H1 (cell line): Measurements from ENCODE around the gene NCAM1. TPM values are rescaled to one million over a fixed set of nuclear protein-coding genes. Genes with fewer than 3 reads are reported as not detected.

Experiments used
- ASH2L ChIP-seq: fragments of 200-600, 300-600 bp; sonication (generic); IDR thresholded peaks from one replicate; pipeline ENCODE4 v1.7.1; 2017; ENCODE audit warnings: low read length
- CBX5 ChIP-seq: fragments of 300-800, 300-1000 bp; sonication (generic); IDR thresholded peaks from 2 replicates; pipeline ENCODE4 v1.7.1; 2016; ENCODE audit warnings: antibody characterized with exemption, low read length, low read depth
- CHD7 ChIP-seq: fragments of 300-600 bp; sonication (generic); IDR thresholded peaks from 2 replicates; pipeline ENCODE4 v1.7.1; 2012; ENCODE audit warnings: low read length, moderate library complexity, mild to moderate bottlenecking, inconsistent platforms; ENCODE audit not compliant: insufficient replicate concordance
- GTF2F1 ChIP-seq: IDR thresholded peaks from 2 replicates; pipeline ENCODE4 v1.6.1; 2012; ENCODE audit warnings: low read depth, low read length, improper control_type of control experiment, borderline replicate concordance
- HDAC6 ChIP-seq: IDR thresholded peaks from one replicate; pipeline ENCODE4 v1.7.1; 2012; ENCODE audit warnings: low read depth, mild to moderate bottlenecking, inconsistent platforms, low read length, moderate library complexity
- SIN3A ChIP-seq, 2 experiments: IDR thresholded peaks in 1 of 2; conservative IDR thresholded peaks in 1 of 2; 2 replicates each; pipeline ENCODE4 v1.6.1; 2011 to 2012; ENCODE audit warnings: low read length in 2 of 2, improper control_type of control experiment in 1 of 2, low read depth in 1 of 2, mild to moderate bottlenecking in 1 of 2
- polyA plus RNA-seq, 7 experiments: library from polyadenylated mRNA; depleted of rRNA in 3 of 7; stranded (reverse) in 5 of 7; unstranded in 2 of 7; fragments of >200 nt in 5 of 7; fragments of 200-250 nt in 2 of 7; gene quantifications; 1 replicate in 5 of 7; 2 replicates in 1 of 7; 4 replicates in 1 of 7; pipeline versions ENCODE4 v1.2.1 to v1.2.3, GENCODE V29; 2011 to 2013; ENCODE audit warnings: missing spikeins in 2 of 7, mixed read lengths in 2 of 7
- total RNA-seq: library from RNA; stranded (reverse); fragmentation: NEBNext Ultra II Directional; extraction: Animal tissue kit (Norgen Biotek cat#: 25700); gene quantifications from 2 replicates; pipeline ENCODE4 v1.2.1, GENCODE V29; 2021

NCAM1 gene
- total and polyA plus RNA-seq, 2 of the 8 experiments (the other 6 are each of a cell fraction or from before 2014, with no cell fraction given), result 3.1 to 4.3 TPM

GRCh38 chr11:113124006-113124405 lies 162.8 kb downstream of the NCAM1 start (continued):
- no peak for TF ChIP-seq CHD7
- no peak for TF ChIP-seq ASH2L
- no peak for TF ChIP-seq HDAC6
- TF ChIP-seq SIN3A (conservative IDR thresholded peaks at IDR 0.05 in 1 of 2, IDR thresholded peaks at IDR 0.05 in 1 of 2; ENCODE audit: low read depth in 1 of 2, low read length in 2 of 2), result no peak
- TF ChIP-seq GTF2F1, result no peak
- TF ChIP-seq CBX5, result no peak
- TF ChIP-seq, all 59 proteins: peak for 0
